Astrocyte of the cerebellum (primary cell): Measurements from ENCODE around the gene GPR15.

ENCODE experiments used
- DNase-seq: peaks from one replicate; pipeline ENCODE4 v3.0.0-alpha.2; 2011; ENCODE audit warnings: low read depth
- H3K4me3 ChIP-seq: 2 replicates; pipeline ENCODE4 v1.5.1; 2011; ENCODE audit warnings: mild to moderate bottlenecking, low read depth, low read length, moderate library complexity
- in situ Hi-C: cut with HindIII; loops from 2 replicates; pipeline ENCODE4 v1.10.0; 2017; ENCODE audit warnings: low sequenced_read_pairs
- TF ChIP-seq, protein P1 (sequence below): IDR thresholded peaks from 2 replicates; pipeline ENCODE4 v1.5.1; 2012; ENCODE audit warnings: low read length, low read depth, moderate library complexity, mild to moderate bottlenecking; ENCODE audit errors: missing control alignments

The GPR15 gene

DNA sequence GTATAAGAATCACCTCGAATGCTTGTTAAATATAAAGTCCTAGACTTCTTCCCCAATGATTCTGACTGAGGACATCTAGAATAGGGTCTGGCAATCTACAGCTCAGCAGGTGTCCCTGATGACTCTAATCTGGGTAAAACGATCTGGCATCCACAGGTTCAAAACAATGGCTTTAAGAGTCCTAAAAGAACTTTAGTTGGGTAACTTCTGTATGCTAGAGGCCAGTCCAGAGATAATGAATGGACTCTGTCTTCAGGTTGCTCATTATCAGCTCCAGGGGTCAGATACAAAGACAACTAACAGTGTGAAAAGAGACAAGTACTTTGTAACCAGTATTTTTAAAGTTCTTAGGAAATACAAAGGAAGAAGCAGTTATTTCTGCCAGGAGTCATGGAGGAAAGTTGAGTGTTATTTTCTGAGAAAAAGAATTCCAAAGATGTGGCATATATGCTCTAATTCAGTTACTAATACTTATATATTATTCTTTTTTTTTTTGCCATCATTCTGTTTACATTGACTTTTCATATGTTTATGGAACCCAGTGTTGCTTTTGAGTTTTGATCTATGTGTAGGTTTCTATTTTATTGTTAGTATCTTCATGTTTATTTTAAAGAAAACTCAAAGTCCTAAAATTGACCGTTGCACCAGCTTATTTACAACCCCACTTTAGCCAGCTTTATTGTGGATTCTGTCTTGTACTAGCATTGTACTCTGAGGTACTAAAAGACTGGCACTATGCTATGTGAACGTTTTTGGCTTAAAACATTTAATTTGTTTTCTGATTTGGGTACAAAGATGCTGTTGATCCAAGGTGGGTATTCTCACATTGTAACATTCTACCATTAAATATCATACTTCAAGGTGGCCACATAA is 3.1 kb upstream of the GPR15 start:
- TF ChIP-seq, protein P1, sequence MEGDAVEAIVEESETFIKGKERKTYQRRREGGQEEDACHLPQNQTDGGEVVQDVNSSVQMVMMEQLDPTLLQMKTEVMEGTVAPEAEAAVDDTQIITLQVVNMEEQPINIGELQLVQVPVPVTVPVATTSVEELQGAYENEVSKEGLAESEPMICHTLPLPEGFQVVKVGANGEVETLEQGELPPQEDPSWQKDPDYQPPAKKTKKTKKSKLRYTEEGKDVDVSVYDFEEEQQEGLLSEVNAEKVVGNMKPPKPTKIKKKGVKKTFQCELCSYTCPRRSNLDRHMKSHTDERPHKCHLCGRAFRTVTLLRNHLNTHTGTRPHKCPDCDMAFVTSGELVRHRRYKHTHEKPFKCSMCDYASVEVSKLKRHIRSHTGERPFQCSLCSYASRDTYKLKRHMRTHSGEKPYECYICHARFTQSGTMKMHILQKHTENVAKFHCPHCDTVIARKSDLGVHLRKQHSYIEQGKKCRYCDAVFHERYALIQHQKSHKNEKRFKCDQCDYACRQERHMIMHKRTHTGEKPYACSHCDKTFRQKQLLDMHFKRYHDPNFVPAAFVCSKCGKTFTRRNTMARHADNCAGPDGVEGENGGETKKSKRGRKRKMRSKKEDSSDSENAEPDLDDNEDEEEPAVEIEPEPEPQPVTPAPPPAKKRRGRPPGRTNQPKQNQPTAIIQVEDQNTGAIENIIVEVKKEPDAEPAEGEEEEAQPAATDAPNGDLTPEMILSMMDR, result no peak
- H3K4me3 ChIP-seq, result no peak overlapping the region
- no peak for DNase-seq
- in situ Hi-C loops, result no loop called here

DNA sequence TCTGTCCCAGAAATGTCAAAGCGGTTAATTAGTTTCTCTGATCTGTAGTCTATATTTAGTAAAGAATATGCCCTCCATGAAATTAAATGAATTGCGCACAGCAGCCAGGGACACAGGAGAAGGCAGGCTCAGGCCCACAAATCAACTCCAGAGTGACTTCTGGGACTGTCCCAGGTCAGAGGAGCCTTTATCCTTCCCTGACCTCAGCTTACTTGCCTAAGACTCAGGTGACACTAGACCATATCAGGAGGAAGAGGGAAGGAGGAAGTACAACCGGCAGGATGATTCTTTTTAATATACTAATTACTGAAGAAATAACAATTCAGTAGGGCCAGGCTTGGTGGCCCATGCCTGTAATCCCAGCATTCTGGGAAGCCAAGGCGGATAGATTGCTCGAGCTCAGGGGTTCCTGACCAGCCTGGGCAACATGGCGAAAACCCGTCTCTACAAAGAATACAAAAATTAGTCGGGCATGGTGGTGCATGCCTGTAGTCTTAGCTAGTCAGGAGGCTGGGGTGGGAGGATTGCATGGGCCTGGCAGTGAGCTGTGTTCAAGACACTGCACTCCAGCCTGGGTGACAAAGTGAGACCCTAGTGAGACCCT is 1.8 kb upstream of the GPR15 start:
- TF ChIP-seq, protein P1, result no peak
- no peak for DNase-seq
- no peak overlapping the region for H3K4me3 ChIP-seq
- in situ Hi-C loops, result no loop called here

DNA sequence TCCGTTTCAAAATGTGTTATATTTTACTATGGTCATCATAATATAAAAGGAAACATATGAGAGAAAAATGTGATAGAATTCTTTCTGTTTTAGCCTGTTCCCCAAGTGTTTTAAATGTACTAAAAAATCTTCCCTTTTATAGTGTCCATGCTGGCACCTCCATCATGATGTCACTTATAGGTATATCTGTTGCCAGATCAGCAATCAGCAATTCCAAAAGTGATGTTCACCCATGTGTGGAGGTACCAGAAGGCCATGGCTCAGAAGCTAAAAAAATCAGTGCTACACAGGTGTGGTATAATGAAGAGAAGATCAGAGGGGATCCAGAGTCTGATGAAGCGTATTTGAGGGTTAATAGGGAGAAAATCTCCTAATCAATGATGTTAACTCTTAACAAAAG is 1.1 kb upstream of the GPR15 start:
- TF ChIP-seq, protein P1, result no peak
- no peak for DNase-seq
- in situ Hi-C loops, result no loop called here
- no peak overlapping the region for H3K4me3 ChIP-seq

DNA sequence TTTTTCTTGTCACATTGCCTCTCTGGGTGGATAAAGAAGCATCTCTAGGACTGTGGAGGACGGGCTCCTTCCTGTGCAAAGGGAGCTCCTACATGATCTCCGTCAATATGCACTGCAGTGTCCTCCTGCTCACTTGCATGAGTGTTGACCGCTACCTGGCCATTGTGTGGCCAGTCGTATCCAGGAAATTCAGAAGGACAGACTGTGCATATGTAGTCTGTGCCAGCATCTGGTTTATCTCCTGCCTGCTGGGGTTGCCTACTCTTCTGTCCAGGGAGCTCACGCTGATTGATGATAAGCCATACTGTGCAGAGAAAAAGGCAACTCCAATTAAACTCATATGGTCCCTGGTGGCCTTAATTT is 478 bp downstream of the GPR15 start:
- H3K4me3 ChIP-seq, result no peak overlapping the region
- TF ChIP-seq, protein P1, result no peak
- in situ Hi-C loops, result no loop called here
- no peak for DNase-seq

DNA sequence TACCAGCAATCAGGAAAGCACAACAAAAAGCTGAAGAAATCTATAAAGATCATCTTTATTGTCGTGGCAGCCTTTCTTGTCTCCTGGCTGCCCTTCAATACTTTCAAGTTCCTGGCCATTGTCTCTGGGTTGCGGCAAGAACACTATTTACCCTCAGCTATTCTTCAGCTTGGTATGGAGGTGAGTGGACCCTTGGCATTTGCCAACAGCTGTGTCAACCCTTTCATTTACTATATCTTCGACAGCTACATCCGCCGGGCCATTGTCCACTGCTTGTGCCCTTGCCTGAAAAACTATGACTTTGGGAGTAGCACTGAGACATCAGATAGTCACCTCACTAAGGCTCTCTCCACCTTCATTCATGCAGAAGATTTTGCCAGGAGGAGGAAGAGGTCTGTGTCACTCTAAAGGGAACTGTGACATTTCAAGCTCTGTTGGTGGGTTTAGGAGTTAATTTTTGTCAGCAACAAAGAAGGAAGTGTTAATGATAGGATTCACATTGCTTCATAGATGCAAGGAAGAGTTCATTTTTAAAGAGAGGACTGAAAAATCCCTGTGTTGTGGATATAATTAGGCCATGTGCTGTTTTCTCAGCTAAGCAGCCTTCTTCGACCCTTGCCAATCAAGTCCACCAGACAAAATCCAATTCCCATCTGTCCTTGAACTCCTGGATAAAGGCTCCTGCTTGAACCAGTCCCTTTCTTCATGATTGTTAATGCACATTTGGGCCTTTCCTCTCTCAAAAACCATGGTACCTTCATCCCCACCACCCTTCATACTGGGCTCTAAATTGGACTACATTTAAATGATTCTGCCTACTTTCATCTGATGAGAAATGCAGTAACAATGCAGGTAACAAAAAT is 1.2 kb downstream of the GPR15 start:
- H3K4me3 ChIP-seq, result no peak overlapping the region
- DNase-seq, result no peak
- in situ Hi-C loops, result no loop called here
- TF ChIP-seq, protein P1, result no peak

DNA sequence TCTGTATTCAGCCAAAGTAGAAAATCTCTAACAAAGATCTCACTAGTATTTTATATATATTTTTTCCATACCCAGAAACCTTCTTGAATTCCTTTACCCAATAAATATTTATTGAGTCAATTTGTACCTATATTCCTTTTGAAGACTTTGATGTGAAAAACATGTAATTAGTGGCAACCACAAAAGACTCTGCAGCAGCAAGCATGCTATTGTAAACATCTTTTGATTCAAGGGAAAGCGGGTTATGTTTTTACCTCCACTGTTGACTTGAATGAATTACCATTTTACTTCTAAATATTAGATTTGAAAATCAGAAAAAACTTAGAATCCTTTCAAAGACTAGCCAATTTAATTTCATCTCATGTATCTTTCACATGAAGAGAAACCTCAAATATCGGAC is 2.4 kb downstream of the GPR15 start:
- H3K4me3 ChIP-seq, result no peak overlapping the region
- in situ Hi-C loops, result no loop called here
- TF ChIP-seq, protein P1, result no peak
- DNase-seq, result no peak
